ENCODE results near the gene DLGAP1.
A peak's percentile ranks its signal among the peaks of the same experiment; 100 is the strongest.

DLGAP1 gene

GRCh38 chr18:3923750-3924149 lies 531.4 kb downstream of the DLGAP1 start:
- DNase-seq, result no peak

- DNase-seq, result peak; percentile 83 to 89
Measured at GRCh38 chr18:3921826-3922225, 533.3 kb downstream of the DLGAP1 start.

GRCh38 chr18:3920832-3921231 lies 534.3 kb downstream of the DLGAP1 start:
- no peak for DNase-seq

- DNase-seq, result no peak
Measured at GRCh38 chr18:3919396-3920061, 535.6 kb downstream of the DLGAP1 start.

- DNase-seq, result peak; percentile 61 to 93
Measured at GRCh38 chr18:3916082-3916481, 539.0 kb downstream of the DLGAP1 start.

GRCh38 chr18:3914833-3915610 lies 540.1 kb downstream of the DLGAP1 start:
- no peak for DNase-seq

- no peak for DNase-seq
Measured at GRCh38 chr18:3914109-3914508, 541.0 kb downstream of the DLGAP1 start.

GRCh38 chr18:3912705-3913104 lies 542.4 kb downstream of the DLGAP1 start:
- no peak for DNase-seq

GRCh38 chr18:3911413-3911812 lies 543.7 kb downstream of the DLGAP1 start:
- DNase-seq, result no peak

GRCh38 chr18:3910512-3910911 lies 544.6 kb downstream of the DLGAP1 start:
- peak in 1 of 2 experiments; percentile 44 for DNase-seq

- peak; percentile 23 to 87 for DNase-seq
Measured at GRCh38 chr18:3907955-3908354, 547.2 kb downstream of the DLGAP1 start.

GRCh38 chr18:3906116-3906750 lies 548.9 kb downstream of the DLGAP1 start:
- no peak for DNase-seq

GRCh38 chr18:3903337-3903736 lies 551.8 kb downstream of the DLGAP1 start:
- no peak for DNase-seq

GRCh38 chr18:3902676-3903075 lies 552.4 kb downstream of the DLGAP1 start:
- no peak for DNase-seq

GRCh38 chr18:3901811-3902210 lies 553.3 kb downstream of the DLGAP1 start:
- DNase-seq, result no peak

- DNase-seq, result no peak
Measured at GRCh38 chr18:3901042-3901441, 554.1 kb downstream of the DLGAP1 start.

GRCh38 chr18:3900327-3900726 lies 554.8 kb downstream of the DLGAP1 start:
- DNase-seq, result no peak

- peak; percentile 85 to 91 for DNase-seq
Measured at GRCh38 chr18:3898861-3899613, 556.1 kb downstream of the DLGAP1 start.

- DNase-seq, result no peak
Measured at GRCh38 chr18:3892152-3892551, 563.0 kb downstream of the DLGAP1 start.

GRCh38 chr18:3891245-3891644 lies 563.9 kb downstream of the DLGAP1 start:
- DNase-seq, result no peak

GRCh38 chr18:3889803-3890202 lies 565.3 kb downstream of the DLGAP1 start:
- DNase-seq, result no peak

GRCh38 chr18:3889121-3889520 lies 566.0 kb downstream of the DLGAP1 start:
- no peak for DNase-seq
